Stomach (tissue), 9 donors: ENCODE measurements around the gene NKAPL. TPM values are rescaled to one million over a fixed set of nuclear protein-coding genes. Genes with fewer than 3 reads are reported as not detected.
"Not testable (repeated sequence)": the region's sequence is repeated elsewhere in the genome, so short reads cannot be mapped to it uniquely, and the experiment has no call there.

Experiments used
- DNase-seq, 2 donors: peaks; one replicate each; pipeline versions ENCODE4 v3.0.0 to v3.0.0-alpha.2; 2013 to 2019
- H3K27ac ChIP-seq, 5 donors: fragments of 200-600 bp in 4 of 5; sonication (generic) in 4 of 5; one replicate each; pipeline ENCODE4 v1.5.1; 2013 to 2019; ENCODE audit warnings: mild to moderate bottlenecking in 1 of 5, moderate library complexity in 1 of 5
- H3K27me3 ChIP-seq, 3 donors: fragments of 200-600 bp; sonication (generic); one replicate each; pipeline ENCODE4 v1.5.1; 2017 to 2019; ENCODE audit warnings: mixed run types in 1 of 3
- H3K36me3 ChIP-seq, 4 donors: fragments of 200-600 bp; sonication (generic); 1 replicate in 3 of 4; 2 replicates in 1 of 4; pipeline ENCODE4 v1.5.1; 2016 to 2019
- H3K4me1 ChIP-seq, 4 donors: fragments of 200-600 bp; sonication (generic); one replicate each; pipeline ENCODE4 v1.5.1; 2016 to 2019
- H3K4me3 ChIP-seq, 4 donors: fragments of 200-600 bp; sonication (generic) in 3 of 4; one replicate each; pipeline ENCODE4 v1.5.1; 2016 to 2019; ENCODE audit warnings: mild to moderate bottlenecking in 1 of 4
- H3K9me3 ChIP-seq, 4 donors: fragments of 200-600 bp; sonication (generic); one replicate each; pipeline ENCODE4 v1.5.1; 2016 to 2019
- CTCF ChIP-seq, 7 experiments: fragments of 450-650 bp in 4 of 7; fragments of 200-600 bp in 3 of 7; sonication (generic) in 3 of 7; IDR thresholded peaks; one replicate each; pipeline ENCODE4 v1.5.1; 2016 to 2019; ENCODE audit warnings: antibody characterized with exemption in 7 of 7, control low read depth in 2 of 7, mild to moderate bottlenecking in 1 of 7
- EP300 ChIP-seq: sonication (generic); formaldehyde crosslinking; IDR thresholded peaks from one replicate; pipeline ENCODE4 v1.6.1; 2017; ENCODE audit warnings: antibody characterized with exemption
- POLR2A ChIP-seq, 4 donors: fragments of 450-650 bp; IDR thresholded peaks; one replicate each; pipeline ENCODE4 v1.6.1; 2016; ENCODE audit warnings: antibody characterized with exemption in 4 of 4, control low read depth in 2 of 4, mild to moderate bottlenecking in 1 of 4, moderate library complexity in 1 of 4
- POLR2AphosphoS5 ChIP-seq, 3 donors: sonication (generic); formaldehyde crosslinking; IDR thresholded peaks; one replicate each; pipeline ENCODE4 v1.6.1; 2016; ENCODE audit warnings: antibody characterized with exemption in 3 of 3
- WGBS, 5 donors: extraction: QIAGEN DNeasy Blood & Tissue Kit in 3 of 5; methylation state at CpG; one replicate each; pipeline versions ENCODE4 v1.1.5 to v1.1.7; 2013 to 2018; 5-methylcytosine and 5-hydroxymethylcytosine counted together
- intact Hi-C: fragments of 100-400 bp; cut with DNase I; formaldehyde crosslinking; loops from one replicate; pipeline ENCODE4 v1.15.1; 2023; ENCODE audit warnings: low total_unique reads
- polyA plus RNA-seq, 3 donors: library from polyadenylated mRNA; stranded (reverse); fragments of 200-250 nt; gene quantifications; one replicate each; pipeline ENCODE4 v1.2.3, GENCODE V29; 2013
- total RNA-seq, 5 donors: library from RNA; depleted of rRNA; stranded (reverse); fragments of >200 nt; gene quantifications; one replicate each; pipeline versions ENCODE4 v1.1.0 to v1.2.3, GENCODE V29; 2014 to 2016
- donor health status: healthy with polysubstance abuse.
- donor health status: Bipolar disorder and iron deficiency.
- donor health status: healthy.

NKAPL gene
- total and polyA plus RNA-seq, 8 donors, result 0.45 to 4.4 (median 0.87) TPM; not detected in 3

GRCh38 chr6:28291573-28291972, 32.5 kb downstream of the NKAPL start:
- Histone ChIP-seq H3K36me3 (peaks cover 13 to 47% (median 33%) of the 10 kb centered on the region in 4 donors), H3K9me3 (no peaks in the 10 kb centered on the region), H3K4me1 (no peaks in the 10 kb centered on the region), H3K4me3 (no peak overlapping the region), H3K27me3 (no peaks in the 10 kb centered on the region), H3K27ac (no peak overlapping the region)
- DNase-seq, result no peak
- TF ChIP-seq EP300 (no peak), POLR2A (IDR thresholded peaks at IDR 0.05) (no peak)
- intact Hi-C loops, result no loop called here

- H3K36me3 ChIP-seq, result peaks cover 1 to 41% (median 17%) of the 10 kb centered on the region in 4 donors
These were observed 36.2 kb downstream of the NKAPL start for GRCh38 chr6:28295326-28295725.

GRCh38 chr6:28296520-28297060, 37.5 kb downstream of the NKAPL start:
- intact Hi-C loops, result no loop called here
- Histone ChIP-seq H3K4me1 (no peaks in the 10 kb centered on the region), H3K36me3 (peaks cover 8 to 53% (median 28%) of the 10 kb centered on the region in 4 donors), H3K4me3 (no peak overlapping the region), H3K9me3 (no peaks in the 10 kb centered on the region), H3K27ac (no peak overlapping the region), H3K27me3 (no peaks in the 10 kb centered on the region)
- WGBS, 5 donors, result 91 to 96% (median 93%) methylated on average over 7 of the region's 7 CpGs
- DNase-seq, result no peak
- TF ChIP-seq CTCF (IDR thresholded peaks at IDR 0.05) (no peak), POLR2A (IDR thresholded peaks at IDR 0.05) (no peak), EP300 (no peak), POLR2AphosphoS5 (IDR thresholded peaks at IDR 0.05) (no peak)

More at GRCh38 chr6:28295326-28295725, 36.2 kb downstream of the NKAPL start:
- TF ChIP-seq EP300, result no peak
- no peak overlapping the region for H3K4me3 ChIP-seq
- H3K4me1 ChIP-seq, result no peaks in the 10 kb centered on the region
- DNase-seq, result no peak
- no peaks in the 10 kb centered on the region for H3K9me3 ChIP-seq
- WGBS, 5 donors, result 89 to 94% (median 91%) methylated on average over 5 of the region's 5 CpGs
- intact Hi-C loops, result no loop called here
- no peak overlapping the region for H3K27ac ChIP-seq
- no peaks in the 10 kb centered on the region for H3K27me3 ChIP-seq

DNA sequence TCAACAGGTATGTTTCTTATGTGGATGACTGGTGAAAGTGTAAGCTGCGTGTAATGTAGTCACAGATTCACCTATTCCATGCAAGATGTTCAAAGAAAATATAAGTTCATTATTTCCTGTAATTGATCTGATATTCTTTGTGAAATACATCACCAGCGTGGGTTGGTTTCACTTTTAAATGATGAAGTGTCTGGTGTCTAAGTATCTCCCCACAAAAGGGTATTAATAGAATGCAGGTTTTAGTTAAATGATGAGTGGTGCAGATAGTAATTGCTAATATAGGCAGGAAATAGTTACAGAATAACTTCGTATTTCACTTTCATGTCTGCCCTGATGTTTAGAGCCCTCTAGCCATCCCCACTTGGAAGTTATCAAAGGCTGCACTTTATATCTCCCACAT, 44.5 kb downstream of the NKAPL start:
- TF ChIP-seq POLR2A (IDR thresholded peaks at IDR 0.05), result no peak
- TF ChIP-seq CTCF (IDR thresholded peaks at IDR 0.05), result no peak
- no peak for TF ChIP-seq EP300
- no peak for TF ChIP-seq POLR2AphosphoS5 (IDR thresholded peaks at IDR 0.05)
- no peak for DNase-seq
- no peaks in the 10 kb centered on the region for H3K27me3 ChIP-seq
- peaks cover 0 to 26% (median 9%) of the 10 kb centered on the region in 4 donors for H3K9me3 ChIP-seq
- peaks cover 9 to 38% (median 21%) of the 10 kb centered on the region in 4 donors for H3K36me3 ChIP-seq
- no peak overlapping the region for H3K4me3 ChIP-seq
- intact Hi-C loops, result no loop called here
- H3K27ac ChIP-seq, result no peak overlapping the region
- WGBS, 5 donors, result 78 to 89% (median 83%) methylated on average over 3 of the region's 3 CpGs
- no peaks in the 10 kb centered on the region for H3K4me1 ChIP-seq

- H3K27ac ChIP-seq, H3K27me3 ChIP-seq, DNase-seq, H3K4me3 ChIP-seq, intact Hi-C loops, H3K4me1 ChIP-seq: not testable (repeated sequence)
- peaks cover 0 to 36% (median 9%) of the 10 kb centered on the region in 4 donors for H3K9me3 ChIP-seq
- H3K36me3 ChIP-seq, result peaks cover 3 to 21% (median 7%) of the 10 kb centered on the region in 4 donors
These were observed 47.3 kb downstream of the NKAPL start for GRCh38 chr6:28306363-28306762.

Other genes with a start within 250 kb of the NKAPL start
- 1 to 10 TPM in 4 of 5 donors, not detected in 1; 1.2 to 4.2 (median 2.7) TPM for gene ZNF165, start 178.7 kb upstream of the NKAPL start, total RNA-seq
- 1 to 10 TPM; 1.7 to 2.3 (median 1.8) TPM for gene ZNF165, start 178.7 kb upstream of the NKAPL start, polyA plus RNA-seq
- gene ZSCAN16, start 134.7 kb upstream of the NKAPL start, total RNA-seq, result 1 to 10 TPM in 4 of 5 donors, not detected in 1; 3.8 to 9.0 (median 4.9) TPM
- 10 to 100 TPM in 1 of 3 donors, 1 to 10 TPM in 2; 6.1 to 13.0 (median 7.1) TPM for gene ZSCAN16, start 134.7 kb upstream of the NKAPL start, polyA plus RNA-seq
- 100 to 1,000 TPM in 1 of 5 donors, 10 to 100 TPM in 3, 1 to 10 TPM in 1; 6.4 to 101 (median 17.8) TPM for gene ZKSCAN8, start 117.4 kb upstream of the NKAPL start, total RNA-seq
- gene ZKSCAN8, start 117.4 kb upstream of the NKAPL start, polyA plus RNA-seq, result 1 to 10 TPM; 1.8 to 2.9 (median 1.8) TPM
- 10 to 100 TPM in 3 of 5 donors, 1 to 10 TPM in 2; 1.8 to 37.9 (median 15.1) TPM for gene ZSCAN9, start 34.0 kb upstream of the NKAPL start, total RNA-seq
- 1 to 10 TPM; 5.7 to 7.9 (median 7.0) TPM for gene ZSCAN9, start 34.0 kb upstream of the NKAPL start, polyA plus RNA-seq
- 1 to 10 TPM in 4 of 5 donors, under 1 TPM in 1; under 0.01 to 6.4 (median 2.0) TPM for gene ZKSCAN4, start 7.0 kb upstream of the NKAPL start, total RNA-seq
- 1 to 10 TPM; 1.8 to 3.8 (median 2.6) TPM for gene ZKSCAN4, start 7.0 kb upstream of the NKAPL start, polyA plus RNA-seq
- 10 to 100 TPM; 12.2 to 46.9 (median 28.5) TPM for gene ZSCAN26, start 7.8 kb downstream of the NKAPL start, total RNA-seq
- gene ZSCAN26, start 7.8 kb downstream of the NKAPL start, polyA plus RNA-seq, result 1 to 10 TPM; 7.0 to 8.2 (median 7.2) TPM
- gene PGBD1, start 22.3 kb downstream of the NKAPL start, total RNA-seq, result 1 to 10 TPM in 3 of 5 donors, under 1 TPM in 2; 0.58 to 5.8 (median 5.1) TPM
- 1 to 10 TPM in 2 of 3 donors, under 1 TPM in 1; 0.92 to 2.0 (median 1.4) TPM for gene PGBD1, start 22.3 kb downstream of the NKAPL start, polyA plus RNA-seq
- gene ZSCAN31, start 76.9 kb downstream of the NKAPL start, total RNA-seq, result 10 to 100 TPM in 2 of 5 donors, 1 to 10 TPM in 3; 2.3 to 13.4 (median 9.9) TPM
- gene ZSCAN31, start 76.9 kb downstream of the NKAPL start, polyA plus RNA-seq, result 1 to 10 TPM; 2.7 to 8.2 (median 5.3) TPM
- 10 to 100 TPM in 1 of 5 donors, 1 to 10 TPM in 4; 2.3 to 31.2 (median 4.6) TPM for gene ZKSCAN3, start 90.7 kb downstream of the NKAPL start, total RNA-seq
- 1 to 10 TPM in 2 of 3 donors, under 1 TPM in 1; 0.61 to 1.6 (median 1.0) TPM for gene ZKSCAN3, start 90.7 kb downstream of the NKAPL start, polyA plus RNA-seq
- 10 to 100 TPM in 1 of 5 donors, 1 to 10 TPM in 4; 1.4 to 10.5 (median 7.1) TPM for gene ZSCAN12, start 140.4 kb downstream of the NKAPL start, total RNA-seq
- 1 to 10 TPM; 1.1 to 1.8 (median 1.7) TPM for gene ZSCAN12, start 140.4 kb downstream of the NKAPL start, polyA plus RNA-seq
- gene ZSCAN23, start 184.2 kb downstream of the NKAPL start, total RNA-seq, result 1 to 10 TPM in 1 of 5 donors, under 1 TPM in 1, not detected in 3; 0.58 to 5.3 TPM
- gene ZSCAN23, start 184.2 kb downstream of the NKAPL start, polyA plus RNA-seq, result under 1 TPM in 2 of 3 donors, not detected in 1; 0.23 to 0.75 TPM